ELR (cell line): ENCODE data around the gene GHRL.
A peak's percentile ranks its signal among the peaks of the same experiment; 100 is the strongest.

ENCODE experiments used
- DNase-seq: peaks from one replicate; pipeline ENCODE4 v3.0.0-alpha.2; 2015; ENCODE audit warnings: low read depth

The GHRL gene

DNA sequence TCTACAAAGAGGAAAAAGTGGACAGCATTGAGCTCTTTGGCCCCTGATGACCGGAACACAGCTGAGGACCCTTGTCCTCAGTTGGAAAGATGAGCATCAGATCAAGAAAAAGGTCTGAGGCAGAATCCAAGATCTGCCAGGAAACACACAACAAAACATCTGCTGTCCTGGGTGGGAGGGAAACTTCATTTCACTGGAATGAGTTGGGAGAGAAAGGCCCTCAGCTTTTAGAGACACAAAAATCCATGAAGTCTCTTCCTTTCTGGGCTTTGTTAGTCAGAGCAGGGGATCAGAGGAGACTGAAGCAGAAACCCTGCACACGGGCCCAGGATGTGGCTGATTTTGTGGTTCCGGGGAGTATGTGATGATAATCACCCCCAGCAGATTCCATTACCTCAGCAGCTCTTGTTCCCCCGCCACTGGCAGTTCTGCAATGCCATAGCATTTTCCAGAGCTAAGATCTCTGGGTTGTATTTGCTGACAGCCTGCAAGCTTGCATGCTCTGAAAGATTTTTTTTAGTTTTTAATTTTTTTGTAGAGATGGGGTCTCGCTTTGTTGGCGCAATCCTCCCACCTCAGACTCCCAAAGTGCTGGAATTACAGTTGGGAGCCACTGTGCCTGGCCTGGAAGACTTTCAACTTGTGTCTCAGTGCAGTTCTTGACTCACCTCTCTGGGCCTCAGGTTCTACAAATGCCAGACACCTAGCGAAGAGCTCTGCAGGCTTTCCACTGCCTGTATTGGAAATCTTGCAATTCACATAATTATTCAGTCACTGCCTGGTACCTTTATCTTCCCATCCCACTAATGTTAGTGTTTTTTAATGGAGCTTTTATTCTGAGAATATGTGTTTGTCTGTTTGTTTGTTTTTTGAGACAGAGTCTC lies 50.3 kb downstream of the GHRL start:
- peak; percentile 62 for DNase-seq

- no peak for DNase-seq
These were observed 51.9 kb downstream of the GHRL start for GRCh38 chr3:10240799-10241198.

GRCh38 chr3:10238345-10239183 lies 54.2 kb downstream of the GHRL start:
- DNase-seq, result no peak
